GM12864 (cell line): ENCODE measurements around the gene KIF18B.

ENCODE experiments used
- DNase-seq: peaks from one replicate; pipeline ENCODE4 v3.0.0-alpha.2; 2011; ENCODE audit warnings: low read depth
- H3K4me3 ChIP-seq: 2 replicates; pipeline ENCODE4 v1.5.1; 2011; ENCODE audit warnings: mild to moderate bottlenecking, low read depth, low read length, control low read depth
- CTCF ChIP-seq: IDR thresholded peaks from 2 replicates; pipeline ENCODE4 v1.5.1; 2011; ENCODE audit warnings: low read depth, mild to moderate bottlenecking, moderate library complexity, low read length, control low read depth, inconsistent platforms; ENCODE audit errors: missing control alignments

The KIF18B gene

DNA sequence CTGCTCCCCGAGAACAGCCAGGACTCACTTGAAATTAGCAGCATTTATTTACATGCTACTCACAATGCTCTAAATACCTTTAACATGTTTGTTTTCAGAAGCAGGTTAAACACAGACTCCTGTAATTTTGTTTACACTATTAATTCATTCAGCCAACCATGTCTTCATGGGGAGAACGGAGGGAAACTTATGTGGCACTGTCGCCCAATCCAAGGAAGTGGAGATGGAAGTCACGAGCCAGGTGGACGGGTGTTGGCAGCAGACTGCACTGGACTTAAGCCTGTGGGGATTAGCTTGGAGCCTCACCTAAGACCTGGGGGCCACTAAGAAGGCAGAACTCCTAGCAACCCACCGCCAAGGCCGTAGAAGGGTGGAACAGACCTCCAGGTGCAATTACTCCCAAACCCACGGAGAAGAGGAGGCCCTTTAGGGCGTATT, 23.4 kb downstream of the KIF18B start:
- no peak for TF ChIP-seq CTCF
- DNase-seq = no peak
- H3K4me3 ChIP-seq = no peak overlapping the region

DNA sequence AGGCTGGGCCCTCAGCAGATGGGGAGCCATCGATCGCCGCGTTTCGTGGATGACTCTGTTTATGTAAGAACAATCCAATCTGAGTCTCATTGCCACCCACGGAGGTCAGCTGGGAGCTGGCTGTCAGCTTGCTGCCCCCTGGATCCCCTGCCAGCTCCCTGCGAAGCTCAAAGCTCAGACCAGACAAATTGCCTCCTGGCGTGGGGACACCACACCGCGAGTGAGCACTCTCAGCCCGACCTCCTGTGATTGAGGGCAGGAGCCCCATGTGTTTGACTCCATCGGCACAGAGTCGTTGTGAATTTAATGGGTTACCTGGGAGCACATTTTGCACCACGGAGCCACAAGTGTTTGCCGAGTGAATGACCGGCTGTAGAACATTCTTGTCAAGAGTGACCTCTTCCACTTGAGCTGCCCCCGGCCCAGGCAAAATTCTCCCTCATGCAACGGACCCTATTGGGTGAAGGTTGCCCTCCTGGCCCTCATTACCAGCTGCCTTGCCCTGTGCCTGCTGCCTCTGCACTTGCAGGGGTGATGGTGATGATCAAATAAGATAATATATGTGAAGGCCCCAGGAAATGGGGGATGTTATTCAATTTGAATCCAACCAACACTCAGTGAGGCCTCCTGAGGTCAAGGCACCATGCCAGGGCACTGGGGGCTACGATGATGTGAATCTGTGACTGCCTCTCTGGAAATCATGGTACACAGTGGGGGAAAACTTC, 24.7 kb downstream of the KIF18B start:
- no peak for TF ChIP-seq CTCF
- no peak for DNase-seq
- H3K4me3 ChIP-seq = no peak overlapping the region

- no peak for TF ChIP-seq CTCF
- H3K4me3 ChIP-seq = no peak overlapping the region
- no peak for DNase-seq
Measured at GRCh38 chr17:44922136-44922535, 25.4 kb downstream of the KIF18B start.

GRCh38 chr17:44921122-44921882, 26.3 kb downstream of the KIF18B start:
- TF ChIP-seq CTCF = no peak
- DNase-seq = no peak
- H3K4me3 ChIP-seq = no peak overlapping the region

DNA sequence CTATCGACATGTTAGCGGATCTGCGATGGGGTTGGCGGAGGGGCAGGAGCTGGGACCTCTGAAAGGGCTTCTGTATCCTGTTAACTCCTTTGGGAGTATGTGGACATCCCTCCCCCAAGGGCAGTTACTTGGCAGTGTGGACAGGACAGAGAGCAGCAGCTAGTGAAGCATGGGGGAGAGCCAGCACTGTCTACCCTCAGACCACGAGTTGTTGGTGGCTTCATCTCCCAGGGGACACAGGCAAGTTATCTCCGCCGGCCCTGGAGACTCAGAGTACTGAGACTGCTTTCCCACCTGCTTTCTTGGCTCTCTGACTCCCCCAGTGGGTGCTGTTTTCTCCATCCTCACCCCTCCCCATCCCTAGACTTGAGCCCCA, 27.0 kb downstream of the KIF18B start:
- no peak for TF ChIP-seq CTCF
- H3K4me3 ChIP-seq = no peak overlapping the region
- no peak for DNase-seq

- TF ChIP-seq CTCF = peak; percentile 86
- no peak overlapping the region for H3K4me3 ChIP-seq
- DNase-seq = peak; percentile 49
Measured at GRCh38 chr17:44919885-44920564, 27.5 kb downstream of the KIF18B start.
